Measurements from ENCODE around the gene BRIP1. TPM values are rescaled to one million over a fixed set of nuclear protein-coding genes. Genes with fewer than 3 reads are reported as not detected.

The BRIP1 gene
- total RNA-seq, 1 experiment from 2014 or later = 9.4 TPM

- no TSS peak for BruUV-seq (replicated peaks)
- Histone ChIP-seq H3K4me3 (ENCODE audit: low read depth in 2 of 2, low read length in 2 of 2) (no peak overlapping the region), H3K36me3 (ENCODE audit: control insufficient read depth, insufficient read depth, low read length) (no peaks in the 10 kb centered on the region), H3K27ac (ENCODE audit: low read length) (no peak overlapping the region), H3K4me1 (ENCODE audit: control insufficient read depth, insufficient read depth, low read length) (no peaks in the 10 kb centered on the region), H3K9me3 (ENCODE audit: control insufficient read depth, insufficient read depth, low read depth, low read length) (peaks cover 4% of the 10 kb centered on the region), H3K27me3 (ENCODE audit: control insufficient read depth, insufficient read depth, low read length) (no peaks in the 10 kb centered on the region)
- in situ Hi-C loops (cut with HindIII; ENCODE audit: low pct_unique_long_range_greater_than_20kb, low sequenced_read_pairs) (no loop called here), intact Hi-C loops (cut with micrococcal nuclease; ENCODE audit: unreplicated experiment) (no loop called here)
- CTCF ChIA-PET = no interaction called here
- TF ChIP-seq CTCF (IDR thresholded peaks at IDR 0.05) (no peak), REST (IDR thresholded peaks at IDR 0.05; ENCODE audit: insufficient read depth in 1 of 2, low read depth in 2 of 2, low read length in 1 of 2) (no peak), POLR2AphosphoS5 (IDR thresholded peaks at IDR 0.05; ENCODE audit: low read depth, low read length) (no peak), SIN3A (IDR thresholded peaks at IDR 0.05; ENCODE audit: borderline replicate concordance, insufficient read depth, low read depth, low read length) (no peak), TCF7L2 (IDR thresholded peaks at IDR 0.05; ENCODE audit: low read depth, low read length) (no peak)
- ATAC-seq = no peak
- POLR2A ChIA-PET = no interaction called here
- DNase-seq (ENCODE audit: low read depth, low spot score) = no peak
These were observed 217.4 kb downstream of the BRIP1 start for GRCh38 chr17:61645920-61646319.

GRCh38 chr17:61644800-61645774, 218.2 kb downstream of the BRIP1 start:
- Histone ChIP-seq H3K27me3 (ENCODE audit: control insufficient read depth, insufficient read depth, low read length) (no peaks in the 10 kb centered on the region), H3K4me1 (ENCODE audit: control insufficient read depth, insufficient read depth, low read length) (no peaks in the 10 kb centered on the region), H3K36me3 (ENCODE audit: control insufficient read depth, insufficient read depth, low read length) (no peaks in the 10 kb centered on the region), H3K9me3 (ENCODE audit: control insufficient read depth, insufficient read depth, low read depth, low read length) (no peaks in the 10 kb centered on the region), H3K27ac (ENCODE audit: low read length) (no peak overlapping the region), H3K4me3 (ENCODE audit: low read depth in 2 of 2, low read length in 2 of 2) (no peak overlapping the region)
- POLR2A ChIA-PET = no interaction called here
- intact Hi-C loops (cut with micrococcal nuclease; ENCODE audit: unreplicated experiment) = no loop called here
- in situ Hi-C loops (cut with HindIII; ENCODE audit: low pct_unique_long_range_greater_than_20kb, low sequenced_read_pairs) = no loop called here
- DNase-seq (ENCODE audit: low read depth, low spot score) (no peak), ATAC-seq (no peak)
- CTCF ChIA-PET = no interaction called here
- TF ChIP-seq POLR2AphosphoS5 (IDR thresholded peaks at IDR 0.05; ENCODE audit: low read depth, low read length) (no peak), REST (IDR thresholded peaks at IDR 0.05; ENCODE audit: insufficient read depth in 1 of 2, low read depth in 2 of 2, low read length in 1 of 2) (no peak), TCF7L2 (IDR thresholded peaks at IDR 0.05; ENCODE audit: low read depth, low read length) (no peak), SIN3A (IDR thresholded peaks at IDR 0.05; ENCODE audit: borderline replicate concordance, insufficient read depth, low read depth, low read length) (no peak), CTCF (IDR thresholded peaks at IDR 0.05) (no peak)
- no TSS peak for BruUV-seq (replicated peaks)
